GM13976 (cell line): Measurements from ENCODE around the gene PRR20G.

Experiments
- DNase-seq: peaks from one replicate; pipeline ENCODE4 v3.0.0; 2012; ENCODE audit warnings: low spot score
- in situ Hi-C: fragments of 300-500 bp; cut with MboI; formaldehyde crosslinking; loops from one replicate; pipeline ENCODE4 v1.12.0; 2022; ENCODE audit warnings: low sequenced_read_pairs, mixed read lengths, inconsistent platforms; ENCODE audit not compliant: unreplicated experiment
- TF ChIP-seq, protein P1 (sequence below): IDR thresholded peaks from 2 replicates; pipeline ENCODE4 v1.5.1; 2012; ENCODE audit warnings: borderline replicate concordance, mild to moderate bottlenecking; ENCODE audit not compliant: insufficient read depth; ENCODE audit errors: extremely low read depth, missing control alignments, control extremely low read depth

PRR20G gene

DNA sequence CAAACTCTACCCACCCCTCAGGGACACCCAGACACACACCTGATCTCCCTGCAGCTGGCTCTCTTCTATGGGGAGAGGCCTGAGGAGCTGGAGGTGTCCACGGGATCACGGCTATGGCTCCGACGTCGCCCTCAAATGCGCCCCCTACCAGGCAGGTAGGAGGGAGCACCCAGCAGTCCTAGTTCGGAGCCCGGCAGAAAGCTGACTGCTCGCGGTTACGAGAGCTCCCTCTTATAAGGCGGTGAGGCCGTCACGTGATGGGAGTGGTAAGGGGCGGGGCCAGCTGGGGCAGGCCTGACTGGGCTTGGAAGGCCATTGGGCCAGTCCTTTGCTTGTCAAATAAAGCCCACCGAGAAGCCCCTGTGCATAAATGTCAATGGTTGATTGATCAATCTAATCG is at the start of gene PRR20G:
Gene PRR20G (minus strand): TSS at position 207 of the 400 bp plus-strand sequence. CDS start 681 bp downstream, outside the sequence.
- TF ChIP-seq, protein P1, sequence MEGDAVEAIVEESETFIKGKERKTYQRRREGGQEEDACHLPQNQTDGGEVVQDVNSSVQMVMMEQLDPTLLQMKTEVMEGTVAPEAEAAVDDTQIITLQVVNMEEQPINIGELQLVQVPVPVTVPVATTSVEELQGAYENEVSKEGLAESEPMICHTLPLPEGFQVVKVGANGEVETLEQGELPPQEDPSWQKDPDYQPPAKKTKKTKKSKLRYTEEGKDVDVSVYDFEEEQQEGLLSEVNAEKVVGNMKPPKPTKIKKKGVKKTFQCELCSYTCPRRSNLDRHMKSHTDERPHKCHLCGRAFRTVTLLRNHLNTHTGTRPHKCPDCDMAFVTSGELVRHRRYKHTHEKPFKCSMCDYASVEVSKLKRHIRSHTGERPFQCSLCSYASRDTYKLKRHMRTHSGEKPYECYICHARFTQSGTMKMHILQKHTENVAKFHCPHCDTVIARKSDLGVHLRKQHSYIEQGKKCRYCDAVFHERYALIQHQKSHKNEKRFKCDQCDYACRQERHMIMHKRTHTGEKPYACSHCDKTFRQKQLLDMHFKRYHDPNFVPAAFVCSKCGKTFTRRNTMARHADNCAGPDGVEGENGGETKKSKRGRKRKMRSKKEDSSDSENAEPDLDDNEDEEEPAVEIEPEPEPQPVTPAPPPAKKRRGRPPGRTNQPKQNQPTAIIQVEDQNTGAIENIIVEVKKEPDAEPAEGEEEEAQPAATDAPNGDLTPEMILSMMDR = no peak
- in situ Hi-C loops = no loop called here
- DNase-seq = no peak

DNA sequence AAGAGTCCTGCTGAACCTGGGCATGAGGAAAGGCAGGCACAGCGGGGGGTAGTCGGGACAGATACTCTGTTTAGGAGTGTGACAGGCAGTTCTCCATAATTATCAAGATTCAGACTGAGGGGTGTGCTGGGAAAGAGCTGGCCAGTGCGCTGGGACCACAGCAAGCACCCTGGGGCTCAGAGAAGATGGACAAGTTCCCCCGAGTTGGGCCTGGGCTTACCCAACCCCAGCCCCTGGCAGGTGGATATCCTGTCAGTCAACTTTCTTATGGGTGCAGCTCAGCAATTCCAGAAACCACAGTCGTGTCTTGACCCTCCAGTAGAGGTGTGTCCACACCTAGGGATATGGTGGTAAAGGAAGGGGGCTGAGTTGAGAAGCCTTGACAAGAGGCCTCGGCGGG is 49.2 kb upstream of the PRR20G start:
- TF ChIP-seq, protein P1 = no peak
- no peak for DNase-seq
- in situ Hi-C loops = no loop called here

DNA sequence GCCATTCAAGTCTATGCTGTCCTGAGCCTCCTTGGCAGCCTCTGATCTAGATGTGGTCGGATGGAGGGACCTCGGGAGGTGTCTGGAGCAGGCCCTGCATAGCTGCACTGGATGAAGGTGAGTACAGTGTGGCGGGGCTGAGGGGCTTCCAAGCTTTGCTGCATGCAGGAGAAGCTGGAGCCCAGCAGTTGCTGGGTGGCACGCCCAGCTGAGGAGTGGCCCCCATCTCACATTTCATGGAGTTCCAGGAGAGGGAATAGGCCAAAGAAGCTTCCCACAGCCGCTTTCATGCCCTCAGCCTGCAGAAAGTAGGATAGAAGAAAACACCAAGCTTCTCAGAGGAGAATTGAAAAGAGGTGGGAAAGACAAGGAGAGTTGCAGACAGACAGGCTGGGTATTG is 48.3 kb upstream of the PRR20G start:
- in situ Hi-C loops = no loop called here
- TF ChIP-seq, protein P1 = no peak
- DNase-seq = no peak

DNA sequence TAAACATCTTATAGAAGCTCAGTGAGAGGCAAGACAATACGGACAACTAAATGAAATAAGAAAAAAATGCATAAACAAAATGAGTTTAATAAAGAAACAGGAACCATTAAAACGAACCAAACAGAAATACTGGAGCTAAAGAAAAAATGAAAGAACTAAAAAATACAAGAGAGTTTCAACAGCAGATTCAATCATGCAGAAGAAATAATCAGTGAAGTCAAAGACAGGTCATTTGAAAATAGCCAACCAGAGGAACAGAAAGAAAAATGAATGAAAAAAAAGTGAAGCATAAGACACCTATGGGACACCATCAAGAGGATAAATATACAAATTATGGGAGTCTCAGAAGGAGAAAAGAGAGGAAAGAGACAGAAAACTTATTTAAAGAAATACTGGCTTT is 42.5 kb upstream of the PRR20G start:
- DNase-seq = no peak
- in situ Hi-C loops = no loop called here
- TF ChIP-seq, protein P1 = no peak

DNA sequence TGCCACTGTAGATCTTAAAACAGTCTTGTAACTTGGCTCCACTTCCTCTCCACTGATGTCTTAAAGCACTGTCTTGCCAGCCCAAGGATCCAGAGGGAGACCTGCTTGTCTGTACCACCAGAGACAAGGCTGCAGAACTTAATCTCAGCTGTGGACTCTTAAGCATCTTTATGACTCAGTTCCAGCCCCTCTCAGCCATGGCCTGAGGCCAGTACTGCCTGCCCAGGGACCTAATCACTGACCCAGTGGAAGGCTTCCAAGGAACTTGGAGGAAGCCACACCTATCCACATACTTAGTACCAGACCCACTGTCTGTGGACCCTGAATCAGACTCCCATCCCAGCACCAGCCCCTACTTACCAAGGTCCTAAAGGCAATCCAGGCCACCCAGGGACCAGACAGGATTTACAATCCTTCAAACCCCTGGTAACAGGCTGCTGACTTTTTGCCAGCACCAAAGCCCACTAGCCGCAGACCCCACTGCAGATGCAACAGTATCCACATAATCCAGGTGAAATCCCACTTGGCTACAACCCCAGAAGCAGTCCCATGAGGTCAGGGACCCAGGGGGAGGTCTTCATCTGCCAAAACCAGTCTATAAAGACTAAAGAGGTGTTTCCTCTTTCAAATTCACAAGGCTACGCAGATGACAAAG is 41.9 kb upstream of the PRR20G start:
- no peak for DNase-seq
- TF ChIP-seq, protein P1 = no peak
- in situ Hi-C loops = no loop called here

DNA sequence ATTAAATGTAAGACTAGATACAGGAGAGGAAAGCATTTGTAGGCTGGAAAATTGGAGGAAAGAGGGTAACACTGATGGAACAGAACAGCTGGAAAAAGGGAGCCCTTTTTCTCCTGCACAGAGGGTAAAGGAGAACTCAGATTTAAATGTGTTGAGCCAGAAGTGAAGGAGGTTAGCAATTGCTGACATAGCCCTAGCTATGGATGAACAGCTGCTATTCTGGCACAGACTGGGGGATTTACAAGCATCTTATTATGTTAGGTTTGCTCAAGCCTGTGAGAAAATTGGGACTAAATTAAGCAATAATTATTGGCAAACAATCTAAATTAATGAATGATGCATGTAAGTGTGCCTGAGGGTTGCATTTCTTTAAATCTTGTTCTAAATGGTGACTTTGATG is 40.6 kb upstream of the PRR20G start:
- TF ChIP-seq, protein P1 = no peak
- in situ Hi-C loops = no loop called here
- no peak for DNase-seq
